Measurements from ENCODE around the gene ZNF282. TPM values are rescaled to one million over a fixed set of nuclear protein-coding genes. Genes with fewer than 3 reads are reported as not detected.

ZNF282 gene
- total RNA-seq, 2 experiments from 2014 or later = 21.6 to 22.0 TPM

DNA sequence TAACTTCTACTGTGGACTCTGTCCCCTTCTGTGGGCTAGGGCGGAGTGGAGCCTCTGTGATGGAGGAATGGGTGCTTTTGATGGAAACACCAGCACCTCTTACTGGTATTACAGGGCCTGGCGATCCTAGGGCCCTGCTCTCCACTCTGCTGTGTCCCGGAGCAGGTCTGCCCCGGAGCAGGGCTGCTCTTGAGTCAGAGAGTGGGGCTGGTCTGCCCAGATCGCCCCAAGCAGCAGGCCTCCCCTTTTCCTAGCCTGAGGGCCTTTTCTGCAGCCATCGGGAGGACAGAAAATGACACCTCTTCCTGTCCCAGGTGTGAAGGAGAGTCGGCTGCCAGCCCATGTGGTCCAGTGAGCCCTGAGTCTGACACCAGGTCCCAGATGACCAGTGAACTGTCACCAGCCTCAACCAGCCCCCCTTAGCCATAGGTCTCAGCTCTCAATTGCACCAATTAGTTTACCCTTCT, 1.4 kb downstream of the ZNF282 start:
- intact Hi-C loops (cut with micrococcal nuclease) = loop anchor here (1.0 to 5.0 kb wide), 5 partner anchors 43 to 300 kb away; partner anchors contain the start of genes ZNF212 and ZNF746
- DNase-seq = peak; percentile 13
- Mint-ChIP-seq H3K27me3 (ENCODE audit: low read depth) (no peaks in the 10 kb centered on the region), H3K4me3 (peak overlapping the region; percentile 85), H3K9me3 (no peaks in the 10 kb centered on the region), H3K36me3 (ENCODE audit: low read depth) (peaks cover 33% of the 10 kb centered on the region), H3K27ac (peak overlapping the region; percentile 78), H3K4me1 (ENCODE audit: low read depth) (peaks cover 30% of the 10 kb centered on the region)
- CTCF ChIA-PET = interaction anchor here (1.6 to 3.0 kb wide), 3 partner anchors 50 to 226 kb away, joined by 3 to 7 read pairs (median 6); partner anchors contain the start of gene ZNF398

DNA sequence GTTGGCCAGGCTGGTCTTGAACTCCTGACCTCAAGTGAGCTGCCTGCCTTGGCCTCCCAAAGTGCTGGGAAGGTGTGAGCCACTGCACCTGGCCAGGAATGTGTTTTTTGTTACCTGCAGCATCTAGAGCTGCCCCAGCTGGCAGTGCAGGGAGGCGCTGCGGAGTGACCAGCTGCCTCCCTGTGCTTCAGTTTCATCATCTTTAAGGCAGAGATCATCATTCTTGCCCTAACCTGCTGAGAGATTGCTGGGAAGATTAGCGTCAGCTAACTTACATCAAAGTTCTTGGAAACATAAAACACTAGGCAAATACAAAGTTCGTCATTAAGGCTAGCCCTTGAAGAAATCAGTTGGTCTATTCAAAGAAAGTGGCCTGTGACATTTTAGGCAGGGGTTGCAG, 2.3 kb downstream of the ZNF282 start:
- Mint-ChIP-seq H3K36me3 (ENCODE audit: low read depth) (peaks cover 35% of the 10 kb centered on the region), H3K4me1 (ENCODE audit: low read depth) (peaks cover 31% of the 10 kb centered on the region), H3K27me3 (ENCODE audit: low read depth) (no peaks in the 10 kb centered on the region), H3K9me3 (no peaks in the 10 kb centered on the region), H3K4me3 (peak overlapping the region; percentile 85), H3K27ac (no peak overlapping the region)
- intact Hi-C loops (cut with micrococcal nuclease) = loop anchor here (1.0 to 5.0 kb wide), 3 partner anchors 12 to 299 kb away; partner anchors contain the start of gene ZNF746
- CTCF ChIA-PET = interaction anchor here (1.6 kb wide), 1 partner anchor 225 kb away, joined by 3 read pairs; no protein-coding TSS in a partner anchor
- no peak for DNase-seq

DNA sequence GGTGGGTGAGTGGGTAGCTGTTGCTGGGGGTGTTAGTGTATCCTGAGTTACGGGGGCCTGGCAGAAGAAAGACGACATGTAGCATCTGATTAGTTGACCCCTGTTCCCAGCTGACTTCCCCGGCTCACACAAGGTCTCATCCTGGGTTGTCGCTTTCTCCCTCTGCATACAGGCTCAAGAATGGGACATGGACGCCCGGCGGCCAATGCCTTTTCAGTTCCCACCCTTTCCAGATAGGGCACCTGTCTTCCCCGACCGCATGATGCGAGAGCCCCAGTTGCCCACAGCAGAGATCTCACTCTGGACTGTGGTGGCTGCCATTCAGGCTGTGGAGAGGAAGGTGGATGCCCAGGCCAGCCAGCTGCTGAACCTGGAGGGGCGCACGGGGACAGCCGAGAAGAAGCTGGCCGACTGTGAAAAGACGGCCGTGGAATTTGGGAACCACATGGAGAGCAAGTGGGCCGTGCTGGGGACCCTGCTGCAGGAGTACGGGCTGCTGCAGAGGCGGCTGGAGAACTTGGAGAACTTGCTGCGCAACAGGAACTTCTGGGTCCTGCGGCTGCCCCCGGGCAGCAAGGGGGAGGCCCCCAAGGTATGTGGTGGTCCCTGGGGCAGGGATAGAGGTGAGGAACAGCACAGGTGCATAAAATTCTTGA, 2.9 kb downstream of the ZNF282 start:
- Mint-ChIP-seq H3K4me1 (ENCODE audit: low read depth) (peaks cover 31% of the 10 kb centered on the region), H3K27me3 (ENCODE audit: low read depth) (no peaks in the 10 kb centered on the region), H3K9me3 (no peaks in the 10 kb centered on the region), H3K4me3 (no peak overlapping the region), H3K36me3 (ENCODE audit: low read depth) (peaks cover 40% of the 10 kb centered on the region), H3K27ac (no peak overlapping the region)
- DNase-seq = no peak
- CTCF ChIA-PET = no interaction called here
- intact Hi-C loops (cut with micrococcal nuclease) = loop anchor here (1.0 to 5.0 kb wide), 2 partner anchors 11 to 211 kb away; no protein-coding TSS in a partner anchor

DNA sequence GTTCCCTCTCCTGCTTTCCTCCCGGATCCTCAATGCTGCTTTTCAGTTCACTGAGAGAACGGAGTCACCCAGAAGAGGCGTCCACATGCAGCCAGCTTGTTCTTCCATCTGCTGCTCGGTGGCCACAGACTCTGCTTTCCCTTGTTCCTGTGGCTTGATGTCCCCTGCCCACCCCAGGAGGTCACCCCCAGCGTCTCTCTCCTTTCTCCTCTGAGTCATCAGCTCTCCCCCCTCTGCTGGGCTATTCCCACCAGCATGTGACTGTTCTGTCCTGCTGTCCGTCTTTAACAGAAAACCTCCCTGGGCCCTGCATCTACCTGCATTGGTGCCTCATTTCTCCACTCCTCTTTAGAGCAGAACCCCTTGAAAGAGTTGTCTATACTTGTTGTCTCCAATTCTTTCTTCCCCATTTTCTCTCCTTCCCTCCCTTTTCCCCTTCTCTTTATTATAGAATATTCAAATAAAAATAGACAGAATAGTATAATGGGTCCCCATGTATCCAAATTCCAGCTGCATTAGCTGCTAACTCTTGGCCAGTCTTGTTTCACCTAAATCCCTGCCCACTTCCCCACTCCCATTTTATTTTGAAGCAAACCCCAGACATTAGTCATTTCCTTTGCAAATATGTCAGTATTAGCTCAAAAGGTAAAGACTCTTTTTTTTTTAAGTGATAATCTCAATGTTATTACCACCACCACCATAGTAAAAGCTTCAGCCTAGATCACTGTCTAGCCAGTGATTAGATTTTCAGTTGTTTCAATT, 4.1 kb downstream of the ZNF282 start:
- H3K27ac Mint-ChIP-seq = peak overlapping the region; percentile 31
- CTCF ChIA-PET = interaction anchor here (0.7 to 1.0 kb wide), 2 partner anchors 10 to 29 kb away, joined by 3 read pairs; no protein-coding TSS in a partner anchor
- no peaks in the 10 kb centered on the region for H3K27me3 Mint-ChIP-seq (ENCODE audit: low read depth)
- H3K36me3 Mint-ChIP-seq (ENCODE audit: low read depth) = peaks cover 49% of the 10 kb centered on the region
- intact Hi-C loops (cut with micrococcal nuclease) = loop anchor here (5.0 kb wide), 1 partner anchor 212 kb away; no protein-coding TSS in a partner anchor
- H3K4me1 Mint-ChIP-seq (ENCODE audit: low read depth) = peaks cover 31% of the 10 kb centered on the region
- no peak overlapping the region for H3K4me3 Mint-ChIP-seq
- DNase-seq = no peak
- no peaks in the 10 kb centered on the region for H3K9me3 Mint-ChIP-seq

DNA sequence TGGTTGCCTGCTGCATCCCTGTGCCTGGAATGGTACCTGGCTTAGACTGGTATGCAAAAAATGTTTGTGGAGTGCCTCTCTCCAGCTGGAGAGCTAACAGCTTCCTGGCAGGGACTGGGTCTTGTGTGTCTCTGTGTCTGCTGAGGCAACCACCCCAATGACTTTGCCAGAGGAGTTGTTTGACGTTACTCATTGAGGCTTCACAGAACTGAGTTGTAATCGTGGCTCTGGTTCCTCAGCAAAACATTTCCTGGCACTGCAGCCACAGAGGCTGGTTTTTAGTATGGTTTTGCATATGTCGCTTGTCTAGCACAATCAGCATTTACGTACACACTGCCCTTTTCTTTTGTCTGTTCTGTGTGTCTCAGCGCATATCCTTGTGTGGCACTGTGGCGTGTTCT, 7.5 kb downstream of the ZNF282 start:
- H3K4me1 Mint-ChIP-seq (ENCODE audit: low read depth) = peaks cover 16% of the 10 kb centered on the region
- no peak overlapping the region for H3K4me3 Mint-ChIP-seq
- H3K36me3 Mint-ChIP-seq (ENCODE audit: low read depth) = peaks cover 58% of the 10 kb centered on the region
- peak; percentile 16 for DNase-seq
- intact Hi-C loops (cut with micrococcal nuclease) = no loop called here
- peak overlapping the region; percentile 64 for H3K27ac Mint-ChIP-seq
- no peaks in the 10 kb centered on the region for H3K27me3 Mint-ChIP-seq (ENCODE audit: low read depth)
- H3K9me3 Mint-ChIP-seq = no peaks in the 10 kb centered on the region
- CTCF ChIA-PET = interaction anchor here (0.6 kb wide), 1 partner anchor 203 kb away, joined by 4 read pairs; no protein-coding TSS in a partner anchor

DNA sequence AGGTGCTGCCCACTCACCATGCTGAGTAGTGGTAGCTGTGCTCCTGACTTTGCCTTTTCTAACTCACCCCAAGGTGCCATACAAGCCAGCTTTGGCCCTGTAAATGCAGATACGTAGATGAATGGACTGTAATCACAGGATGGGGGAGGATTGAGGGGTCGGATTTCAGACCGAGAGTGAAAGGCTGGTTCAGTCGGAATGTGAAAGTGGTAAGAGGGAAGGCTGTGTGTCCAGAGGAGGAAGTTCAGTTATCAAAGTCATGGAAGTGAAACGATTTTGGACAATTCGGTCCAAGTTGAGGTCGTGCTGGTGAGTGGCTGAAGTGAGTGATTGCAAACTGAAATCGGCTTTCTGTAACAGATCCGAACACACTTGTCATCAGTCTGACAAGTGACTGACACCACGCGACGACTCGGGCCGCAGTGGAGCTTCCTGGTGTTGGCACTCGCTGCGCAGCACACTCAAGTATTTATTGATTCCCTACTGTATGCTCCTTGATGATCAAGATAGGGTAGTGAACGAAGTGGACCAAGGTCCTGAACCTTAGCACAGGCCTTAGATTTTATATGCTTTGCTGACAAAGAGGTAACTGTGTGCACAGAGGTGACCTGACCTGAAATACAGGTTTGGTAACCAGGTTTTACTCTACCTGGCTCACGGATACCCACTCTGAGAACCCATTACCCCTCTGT, 10.5 kb downstream of the ZNF282 start:
- DNase-seq = no peak
- Mint-ChIP-seq H3K4me3 (no peak overlapping the region), H3K4me1 (ENCODE audit: low read depth) (peaks cover 8% of the 10 kb centered on the region), H3K36me3 (ENCODE audit: low read depth) (peaks cover 53% of the 10 kb centered on the region), H3K27ac (no peak overlapping the region), H3K27me3 (ENCODE audit: low read depth) (no peaks in the 10 kb centered on the region), H3K9me3 (no peaks in the 10 kb centered on the region)
- CTCF ChIA-PET = no interaction called here
- intact Hi-C loops (cut with micrococcal nuclease) = no loop called here

DNA sequence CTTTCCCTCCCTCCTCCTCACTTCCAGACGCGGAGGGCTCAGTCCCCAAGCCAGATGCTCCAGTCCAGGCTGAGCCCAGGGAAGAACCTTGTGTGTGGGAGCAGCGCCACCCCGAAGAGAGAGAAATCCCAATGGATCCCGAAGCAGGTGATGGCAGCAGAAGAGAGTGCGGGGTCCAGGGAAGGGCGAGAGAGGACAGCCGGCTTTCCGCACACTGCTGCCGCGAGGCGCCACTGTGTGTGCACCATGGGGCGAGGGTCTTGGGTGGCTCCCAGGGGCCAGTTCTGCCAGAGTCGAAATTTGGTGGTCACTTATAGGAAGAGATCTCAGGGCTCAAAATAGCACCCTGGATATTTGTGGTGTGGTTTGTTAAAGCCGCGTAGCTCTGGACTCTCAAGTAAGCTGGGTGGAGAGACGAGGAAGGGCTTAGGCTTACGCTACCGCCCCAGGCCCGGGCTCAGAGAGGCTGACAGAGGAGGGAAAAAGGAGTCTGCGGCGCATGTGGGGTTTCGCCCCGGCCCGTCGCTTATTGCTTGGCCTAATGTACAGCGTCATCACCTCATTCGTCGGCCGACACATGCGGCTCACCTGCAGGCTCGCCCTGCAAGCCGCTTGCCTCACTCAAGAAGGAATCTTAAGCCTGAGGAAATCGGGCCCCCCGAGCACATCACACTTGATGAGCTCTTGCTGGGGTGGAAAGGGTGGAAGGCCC, 12.1 kb downstream of the ZNF282 start:
- Mint-ChIP-seq H3K36me3 (ENCODE audit: low read depth) (peaks cover 53% of the 10 kb centered on the region), H3K27ac (no peak overlapping the region), H3K27me3 (ENCODE audit: low read depth) (no peaks in the 10 kb centered on the region), H3K4me3 (no peak overlapping the region), H3K9me3 (no peaks in the 10 kb centered on the region), H3K4me1 (ENCODE audit: low read depth) (peaks cover 5% of the 10 kb centered on the region)
- intact Hi-C loops (cut with micrococcal nuclease) = loop anchor here (2.0 kb wide), 1 partner anchor 39 kb away; no protein-coding TSS in a partner anchor
- CTCF ChIA-PET = interaction anchor here (0.7 kb wide), 1 partner anchor 57 kb away, joined by 3 read pairs; no protein-coding TSS in a partner anchor
- no peak for DNase-seq

DNA sequence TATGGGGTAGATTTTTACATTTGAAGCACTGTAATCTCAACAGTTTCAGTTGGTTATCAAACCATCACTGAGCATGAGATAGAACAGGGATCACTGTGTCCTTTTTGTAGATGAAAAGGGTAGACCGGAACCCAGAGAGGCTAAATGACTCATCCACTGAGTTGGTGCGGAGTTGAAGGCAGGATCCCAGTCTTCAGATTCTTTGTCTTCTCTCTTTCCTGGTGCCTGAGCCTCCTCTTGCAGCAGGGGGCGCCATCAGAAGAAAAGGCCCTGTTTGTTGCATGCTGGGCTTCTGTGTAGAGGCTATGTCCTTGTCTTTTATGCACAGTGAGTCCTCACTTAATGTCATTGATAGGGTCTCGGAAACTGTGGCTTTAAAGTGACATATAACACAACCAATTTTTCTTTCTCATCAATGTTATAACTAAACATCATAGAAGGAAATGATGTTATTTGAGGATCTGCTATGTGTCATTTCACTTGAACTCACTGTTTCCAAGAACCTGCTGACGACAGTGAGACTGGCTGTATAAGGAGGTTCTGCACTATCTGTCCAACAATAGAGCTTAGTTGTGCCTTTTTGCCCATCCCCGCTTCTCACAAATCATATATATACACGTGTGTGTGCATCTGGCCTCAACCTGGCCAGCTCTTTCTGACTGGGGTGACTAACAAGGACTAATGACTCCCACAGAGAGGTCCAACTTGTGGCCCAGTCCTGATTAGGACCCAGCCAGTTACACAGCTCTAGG, 14.3 kb downstream of the ZNF282 start:
- peaks cover 47% of the 10 kb centered on the region for H3K36me3 Mint-ChIP-seq (ENCODE audit: low read depth)
- H3K4me1 Mint-ChIP-seq (ENCODE audit: low read depth) = peaks cover 5% of the 10 kb centered on the region
- peak; percentile 86 for DNase-seq
- CTCF ChIA-PET = interaction anchor here (0.5 to 1.0 kb wide), 6 partner anchors 10 to 446 kb away, joined by 3 to 5 read pairs (median 4); partner anchors contain the start of genes ZNF282 and ZNF783
- H3K27me3 Mint-ChIP-seq (ENCODE audit: low read depth) = no peaks in the 10 kb centered on the region
- no peaks in the 10 kb centered on the region for H3K9me3 Mint-ChIP-seq
- no peak overlapping the region for H3K4me3 Mint-ChIP-seq
- H3K27ac Mint-ChIP-seq = peak overlapping the region; percentile 72
- intact Hi-C loops (cut with micrococcal nuclease) = loop anchor here (1.0 to 2.0 kb wide), 4 partner anchors 11 to 288 kb away; partner anchors contain the start of gene ZNF746

DNA sequence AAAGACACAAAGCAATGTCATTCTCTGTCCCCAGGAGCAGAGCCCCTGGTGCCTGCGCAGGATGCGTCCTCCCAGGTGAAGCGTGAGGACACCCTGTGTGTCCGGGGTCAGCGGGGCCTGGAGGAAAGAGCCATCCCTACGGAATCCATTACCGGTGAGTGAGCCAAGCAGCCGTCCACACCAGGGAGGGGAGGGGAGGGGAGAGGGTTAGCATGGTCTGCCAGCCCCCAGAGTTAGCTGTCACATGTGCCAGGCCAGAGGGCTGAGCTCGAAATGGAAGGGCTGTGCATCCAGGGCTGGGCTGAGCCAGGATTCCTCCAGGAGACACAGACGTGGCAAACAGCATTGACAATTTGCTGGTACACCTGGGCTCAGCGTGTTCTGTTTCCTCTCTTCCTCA, 15.2 kb downstream of the ZNF282 start:
- Mint-ChIP-seq H3K9me3 (no peaks in the 10 kb centered on the region), H3K36me3 (ENCODE audit: low read depth) (peaks cover 48% of the 10 kb centered on the region)

DNA sequence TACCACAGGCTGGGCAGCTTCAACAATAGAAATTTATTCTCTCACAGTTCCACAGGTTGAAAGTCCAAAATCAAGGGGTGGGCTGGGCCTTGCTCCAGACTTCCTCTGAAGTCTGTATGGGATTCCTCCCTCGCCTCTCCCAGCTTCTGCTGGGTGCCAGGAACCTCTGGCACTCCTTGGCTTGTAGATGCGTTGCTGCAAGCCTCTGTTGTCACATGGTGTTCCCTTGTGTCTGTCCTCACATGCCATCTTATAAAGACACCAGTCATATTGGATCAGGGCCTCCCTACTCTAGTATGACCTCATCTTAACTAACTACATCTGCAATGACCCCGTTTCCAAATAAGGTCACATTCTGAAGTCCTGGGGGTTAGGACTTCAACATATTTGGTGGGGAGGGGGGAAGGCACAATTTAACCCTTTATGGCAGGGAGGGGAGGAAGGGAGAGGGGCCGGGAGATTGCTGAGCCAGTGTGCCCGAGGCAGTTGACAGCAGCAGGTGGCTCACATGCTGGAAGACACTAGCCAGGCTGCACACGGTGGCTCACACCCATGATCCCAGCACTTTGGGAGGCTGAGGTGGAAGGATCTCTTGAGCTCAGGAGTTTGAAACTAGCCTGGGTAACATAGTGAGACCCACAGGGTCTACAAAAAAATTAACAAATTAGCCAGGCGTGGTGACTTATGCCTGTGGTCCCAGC, 18.8 kb downstream of the ZNF282 start:
- H3K27me3 Mint-ChIP-seq (ENCODE audit: low read depth) = no peaks in the 10 kb centered on the region
- peaks cover 47% of the 10 kb centered on the region for H3K36me3 Mint-ChIP-seq (ENCODE audit: low read depth)
- H3K4me3 Mint-ChIP-seq = no peak overlapping the region
- CTCF ChIA-PET = interaction anchor here (0.8 to 1.1 kb wide), 2 partner anchors 19 to 88 kb away, joined by 3 read pairs; partner anchors contain the start of genes ZNF282 and ZNF425
- intact Hi-C loops (cut with micrococcal nuclease) = no loop called here
- DNase-seq = no peak
- H3K4me1 Mint-ChIP-seq (ENCODE audit: low read depth) = peaks cover 5% of the 10 kb centered on the region
- H3K9me3 Mint-ChIP-seq = no peaks in the 10 kb centered on the region
- H3K27ac Mint-ChIP-seq = no peak overlapping the region

More for the DNA sequence above, 15.2 kb downstream of the ZNF282 start:
- H3K27me3 Mint-ChIP-seq (ENCODE audit: low read depth) = no peaks in the 10 kb centered on the region
- no peak overlapping the region for H3K4me3 Mint-ChIP-seq
- peaks cover 5% of the 10 kb centered on the region for H3K4me1 Mint-ChIP-seq (ENCODE audit: low read depth)
- DNase-seq = no peak
- intact Hi-C loops (cut with micrococcal nuclease) = no loop called here
- CTCF ChIA-PET = interaction anchor here (0.5 to 1.0 kb wide), 4 partner anchors 11 to 447 kb away, joined by 3 to 4 read pairs (median 4); partner anchors contain the start of gene ZNF282
- peak overlapping the region; percentile 72 for H3K27ac Mint-ChIP-seq
